Umbilical cord (tissue), 2 donors: ENCODE data around the gene CRMP1. TPM values are rescaled to one million over a fixed set of nuclear protein-coding genes. Genes with fewer than 3 reads are reported as not detected.
"Not testable (repeated sequence)": the region's sequence is repeated elsewhere in the genome, so short reads cannot be mapped to it uniquely, and the experiment has no call there.

Source experiments
- DNase-seq: peaks from one replicate; pipeline ENCODE4 v3.0.0-alpha.2; 2015; ENCODE audit warnings: low spot score
- total RNA-seq: library from RNA; depleted of rRNA; stranded (reverse); fragments of >200 nt; gene quantifications from one replicate; pipeline ENCODE4 v1.2.3, GENCODE V29; 2014; ENCODE audit warnings: low replicate concordance; ENCODE audit not compliant: insufficient read depth

The CRMP1 gene
- total RNA-seq, 1 donor from 2014 or later, result 5.3 TPM

GRCh38 chr4:5823542-5824211 lies 69.2 kb downstream of the CRMP1 start:
- no peak for DNase-seq

GRCh38 chr4:5822619-5823018 lies 70.3 kb downstream of the CRMP1 start:
- DNase-seq, result no peak

GRCh38 chr4:5821665-5822358 lies 71.1 kb downstream of the CRMP1 start:
- DNase-seq, result no peak

GRCh38 chr4:5816851-5817375 lies 76.0 kb downstream of the CRMP1 start:
- DNase-seq, result no peak

GRCh38 chr4:5816101-5816500 lies 76.8 kb downstream of the CRMP1 start:
- DNase-seq, result no peak

GRCh38 chr4:5815641-5816040 lies 77.2 kb downstream of the CRMP1 start:
- DNase-seq, result no peak

GRCh38 chr4:5814421-5814820 lies 78.5 kb downstream of the CRMP1 start:
- DNase-seq, result no peak

GRCh38 chr4:5813882-5814255 lies 79.0 kb downstream of the CRMP1 start:
- no peak for DNase-seq

GRCh38 chr4:5812506-5813229 lies 80.2 kb downstream of the CRMP1 start:
- DNase-seq, result peak; percentile 79

- DNase-seq, result not testable (repeated sequence)
Observed at GRCh38 chr4:5812057-5812456, 80.8 kb downstream of the CRMP1 start.

- no peak for DNase-seq
Observed at GRCh38 chr4:5810770-5811430, 82.0 kb downstream of the CRMP1 start.

GRCh38 chr4:5810151-5810550 lies 82.7 kb downstream of the CRMP1 start:
- no peak for DNase-seq

- DNase-seq, result no peak
Observed at GRCh38 chr4:5809216-5809776, 83.6 kb downstream of the CRMP1 start.

GRCh38 chr4:5808081-5808741 lies 84.7 kb downstream of the CRMP1 start:
- DNase-seq, result no peak

GRCh38 chr4:5805270-5805669 lies 87.6 kb downstream of the CRMP1 start:
- DNase-seq, result no peak

- no peak for DNase-seq
Observed at GRCh38 chr4:5804656-5805055, 88.2 kb downstream of the CRMP1 start.

GRCh38 chr4:5802565-5802964 lies 90.3 kb downstream of the CRMP1 start:
- DNase-seq, result no peak

- DNase-seq, result no peak
Observed at GRCh38 chr4:5801696-5802095, 91.2 kb downstream of the CRMP1 start.

GRCh38 chr4:5800496-5800895 lies 92.4 kb downstream of the CRMP1 start:
- DNase-seq, result no peak

GRCh38 chr4:5799406-5799805 lies 93.5 kb downstream of the CRMP1 start:
- no peak for DNase-seq

- DNase-seq, result no peak
Observed at GRCh38 chr4:5798946-5799345, 93.9 kb downstream of the CRMP1 start.
